BJ (cell line): Measurements from ENCODE around the gene SPTAN1. TPM values are rescaled to one million over a fixed set of nuclear protein-coding genes. Genes with fewer than 3 reads are reported as not detected.

Experiments
- CTCF ChIA-PET: fragments of 350-600 bp; formaldehyde crosslinking; extraction: SDS; loops from one replicate; lab custom pipeline; 2021; ENCODE audit warnings: antibody characterized with exemption, inconsistent platforms; lab: Yijun Ruan, JAX
- POLR2A ChIA-PET: fragments of 300-600 bp; sonication (Branson Sonifier 250); formaldehyde crosslinking; extraction: SDS; loops from one replicate; lab custom pipeline; 2021; ENCODE audit warnings: antibody characterized with exemption; lab: Charles Lee
- DNase-seq: peaks from one replicate; pipeline ENCODE4 v3.0.0-alpha.2; 2011; ENCODE audit warnings: low read depth
- H3K27me3 ChIP-seq: 2 replicates; pipeline ENCODE4 v1.6.0; 2011; ENCODE audit warnings: low read length; ENCODE audit not compliant: control insufficient read depth, insufficient read depth
- H3K36me3 ChIP-seq: 2 replicates; pipeline ENCODE4 v1.5.1; 2011; ENCODE audit warnings: low read length; ENCODE audit not compliant: control insufficient read depth, insufficient read depth
- H3K4me3 ChIP-seq: 2 replicates; pipeline ENCODE4 v1.5.1; 2011; ENCODE audit warnings: low read depth, mild to moderate bottlenecking, control low read depth, low read length
- polyA plus RNA-seq: library from polyadenylated mRNA; depleted of rRNA; stranded (reverse); fragments of >200 nt; gene quantifications from 2 replicates; pipeline ENCODE4 v1.2.3, GENCODE V29; 2011
- TF ChIP-seq, protein P1 (sequence below): IDR thresholded peaks from 2 replicates; pipeline ENCODE4 v1.5.1; 2011; ENCODE audit warnings: low read depth, mild to moderate bottlenecking, control low read depth, inconsistent platforms, low read length, moderate library complexity; ENCODE audit not compliant: insufficient read depth

The SPTAN1 gene
- polyA plus RNA-seq, 1 experiment: 317 TPM

DNA sequence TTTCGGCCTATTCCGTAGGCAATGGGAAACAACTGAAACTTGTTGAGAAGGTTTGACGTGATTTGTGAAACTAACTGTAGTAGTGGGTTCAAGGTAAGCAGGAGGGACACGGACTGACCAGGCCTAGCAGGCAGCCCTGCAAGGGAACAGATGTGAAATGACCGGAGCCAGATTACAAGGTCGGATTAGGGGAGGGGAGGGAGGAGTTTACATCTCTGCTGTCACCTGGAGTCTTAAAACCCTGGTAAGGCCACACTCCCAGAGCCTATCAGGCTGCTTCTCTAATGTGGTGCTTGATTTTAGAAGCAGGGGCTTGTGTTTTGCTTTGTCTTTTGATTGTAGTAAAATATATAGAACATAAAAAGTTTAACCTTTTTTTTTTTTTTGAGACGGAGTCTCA, 3.5 kb upstream of the SPTAN1 start:
- Histone ChIP-seq H3K27me3 (no peaks in the 10 kb centered on the region), H3K36me3 (no peaks in the 10 kb centered on the region), H3K4me3 (no peak overlapping the region)
- TF ChIP-seq, protein P1, sequence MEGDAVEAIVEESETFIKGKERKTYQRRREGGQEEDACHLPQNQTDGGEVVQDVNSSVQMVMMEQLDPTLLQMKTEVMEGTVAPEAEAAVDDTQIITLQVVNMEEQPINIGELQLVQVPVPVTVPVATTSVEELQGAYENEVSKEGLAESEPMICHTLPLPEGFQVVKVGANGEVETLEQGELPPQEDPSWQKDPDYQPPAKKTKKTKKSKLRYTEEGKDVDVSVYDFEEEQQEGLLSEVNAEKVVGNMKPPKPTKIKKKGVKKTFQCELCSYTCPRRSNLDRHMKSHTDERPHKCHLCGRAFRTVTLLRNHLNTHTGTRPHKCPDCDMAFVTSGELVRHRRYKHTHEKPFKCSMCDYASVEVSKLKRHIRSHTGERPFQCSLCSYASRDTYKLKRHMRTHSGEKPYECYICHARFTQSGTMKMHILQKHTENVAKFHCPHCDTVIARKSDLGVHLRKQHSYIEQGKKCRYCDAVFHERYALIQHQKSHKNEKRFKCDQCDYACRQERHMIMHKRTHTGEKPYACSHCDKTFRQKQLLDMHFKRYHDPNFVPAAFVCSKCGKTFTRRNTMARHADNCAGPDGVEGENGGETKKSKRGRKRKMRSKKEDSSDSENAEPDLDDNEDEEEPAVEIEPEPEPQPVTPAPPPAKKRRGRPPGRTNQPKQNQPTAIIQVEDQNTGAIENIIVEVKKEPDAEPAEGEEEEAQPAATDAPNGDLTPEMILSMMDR: no peak
- CTCF ChIA-PET: no interaction called here
- POLR2A ChIA-PET: no interaction called here
- no peak for DNase-seq

GRCh38 chr9:128550226-128550625, 2.2 kb upstream of the SPTAN1 start:
- Histone ChIP-seq H3K27me3 (no peaks in the 10 kb centered on the region), H3K4me3 (no peak overlapping the region), H3K36me3 (no peaks in the 10 kb centered on the region)
- ChIA-PET POLR2A (no interaction called here), CTCF (interaction anchor here (0.7 to 1.8 kb wide), 3 partner anchors 49 to 188 kb away, joined by 3 to 5 read pairs (median 4); no protein-coding TSS in a partner anchor)
- TF ChIP-seq, protein P1: no peak
- no peak for DNase-seq

GRCh38 chr9:128550770-128551656, 1.4 kb upstream of the SPTAN1 start:
- DNase-seq: no peak
- ChIA-PET CTCF (interaction anchor here (1.2 to 1.8 kb wide), 2 partner anchors 112 to 189 kb away, joined by 3 to 5 read pairs; no protein-coding TSS in a partner anchor), POLR2A (no interaction called here)
- Histone ChIP-seq H3K4me3 (peak overlapping the region; percentile 63), H3K36me3 (no peaks in the 10 kb centered on the region), H3K27me3 (no peaks in the 10 kb centered on the region)
- TF ChIP-seq, protein P1: no peak

- peak overlapping the region; percentile 63 for H3K4me3 ChIP-seq
- TF ChIP-seq, protein P1: no peak
- ChIA-PET CTCF (interaction anchor here (0.6 to 1.8 kb wide), 3 partner anchors 113 to 189 kb away, joined by 3 to 5 read pairs (median 4); partner anchors contain the start of gene CERCAM), POLR2A (interaction anchor here (0.5 to 1.1 kb wide), 5 partner anchors 24 to 131 kb away, joined by 3 to 8 read pairs (median 4); partner anchors contain the start of genes CERCAM and GLE1)
- H3K36me3 ChIP-seq: no peaks in the 10 kb centered on the region
- no peaks in the 10 kb centered on the region for H3K27me3 ChIP-seq
- DNase-seq: no peak
These were observed 682 bp upstream of the SPTAN1 start for GRCh38 chr9:128551657-128552152.
